ENCODE results near the gene SLC1A4.

GRCh38 chr2:64942693-64943092, 46.5 kb upstream of the SLC1A4 start:
- TF ChIP-seq CTCF (IDR thresholded peaks at IDR 0.05; ENCODE audit: low read length) (no peak), EZH2phosphoT487 (IDR thresholded peaks at IDR 0.05; ENCODE audit: low read length) (no peak)
